Non-pigmented ciliary epithelial cell (primary cell): ENCODE measurements around the gene UACA.
"Not testable (repeated sequence)": the region's sequence is repeated elsewhere in the genome, so short reads cannot be mapped to it uniquely, and the experiment has no call there.

Experiments used
- DNase-seq: peaks from one replicate; pipeline ENCODE4 v3.0.0-alpha.2; 2010; ENCODE audit warnings: low read depth

UACA gene

DNA sequence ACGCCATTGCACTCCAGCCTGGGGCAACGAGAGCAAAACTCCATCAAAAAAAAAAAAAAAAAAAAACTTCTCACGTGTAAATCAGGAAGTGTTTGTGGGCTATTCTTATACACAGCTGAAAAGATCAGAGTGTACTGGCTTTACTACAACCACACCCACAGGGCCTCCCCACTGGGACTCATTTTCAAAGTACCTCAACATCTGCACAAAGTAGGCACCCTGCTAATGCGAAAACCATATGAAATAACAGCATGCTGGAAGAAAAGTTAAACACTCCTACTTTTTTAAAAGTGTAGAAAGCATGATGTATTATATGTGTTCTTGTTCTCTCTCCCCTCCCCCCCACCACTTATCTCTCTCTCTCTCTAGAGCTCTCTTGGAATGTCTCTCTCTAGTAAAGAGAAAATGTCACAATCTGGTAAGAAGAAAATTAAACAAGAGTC is 11.1 kb downstream of the UACA start:
- DNase-seq, result no peak

DNA sequence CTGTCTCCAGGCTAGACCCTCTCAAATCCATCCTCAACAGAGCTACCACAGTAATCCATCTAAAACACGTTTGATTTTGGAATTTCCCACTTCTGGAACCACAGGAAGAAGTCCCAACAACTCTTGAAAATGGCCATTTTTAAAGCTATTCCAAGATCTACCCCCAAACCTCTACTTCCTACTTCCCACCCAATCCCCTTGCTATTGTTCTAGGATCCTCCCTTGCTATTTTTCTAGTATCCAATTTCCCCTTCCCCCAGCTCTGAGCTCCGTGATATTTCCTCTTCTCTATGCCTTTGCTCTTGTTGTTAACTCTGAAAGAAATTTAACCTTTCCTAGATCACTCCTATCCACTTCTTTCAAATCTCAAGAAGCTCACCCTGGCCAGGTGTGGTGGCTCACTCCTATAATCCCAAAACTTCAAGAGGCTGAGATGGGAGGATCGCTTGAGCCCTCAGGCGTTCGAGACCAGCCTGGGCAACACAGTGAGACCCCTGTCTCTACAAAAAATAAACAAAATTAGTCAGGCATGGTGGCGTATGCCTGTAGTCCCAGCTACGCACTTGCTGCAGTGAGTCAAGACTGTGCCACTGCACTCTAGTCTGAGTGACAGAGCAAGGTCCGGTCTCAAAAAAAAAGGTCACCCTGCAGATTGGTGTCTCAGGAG is 13.0 kb downstream of the UACA start:
- DNase-seq, result no peak

DNA sequence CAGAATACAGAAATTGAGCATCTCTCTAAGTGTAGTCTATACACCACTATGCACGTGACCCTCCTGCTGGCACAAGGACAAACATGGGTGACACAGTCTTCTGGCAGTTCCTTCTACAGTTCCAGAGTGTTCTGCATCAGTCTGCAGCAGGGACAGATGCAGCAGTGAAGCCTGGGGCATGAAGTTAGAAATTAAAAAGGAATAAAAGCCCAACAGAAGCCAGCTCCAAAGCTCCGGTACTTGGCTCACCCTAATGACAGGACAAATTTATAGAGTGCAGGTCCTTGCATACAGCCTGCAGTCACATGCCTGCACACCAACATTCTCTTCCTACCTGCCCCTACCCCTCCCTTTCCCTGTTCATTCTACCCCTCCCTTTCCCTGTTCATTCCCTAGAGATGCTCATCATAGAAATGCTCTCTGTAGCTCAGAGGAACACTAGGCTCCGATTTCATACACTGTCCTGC is 15.0 kb downstream of the UACA start:
- DNase-seq, result no peak

DNA sequence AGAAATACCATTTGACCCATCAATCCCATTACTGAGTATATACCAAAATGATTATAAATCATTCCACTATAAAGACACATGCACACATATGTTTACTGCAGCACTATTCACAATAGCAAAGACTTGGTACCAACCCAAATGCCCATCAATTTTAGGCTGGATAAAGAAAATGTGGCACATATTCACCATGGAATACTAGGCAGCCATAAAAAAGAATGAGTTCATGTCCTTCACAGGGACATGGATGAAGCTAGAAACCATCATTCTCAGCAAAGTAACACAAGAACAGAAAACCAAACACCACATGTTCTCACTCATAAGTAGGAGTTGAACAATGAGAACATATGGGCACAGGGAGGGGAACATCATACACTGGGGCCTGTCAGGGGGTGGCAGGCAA is 16.8 kb downstream of the UACA start:
- DNase-seq, result not testable (repeated sequence)

DNA sequence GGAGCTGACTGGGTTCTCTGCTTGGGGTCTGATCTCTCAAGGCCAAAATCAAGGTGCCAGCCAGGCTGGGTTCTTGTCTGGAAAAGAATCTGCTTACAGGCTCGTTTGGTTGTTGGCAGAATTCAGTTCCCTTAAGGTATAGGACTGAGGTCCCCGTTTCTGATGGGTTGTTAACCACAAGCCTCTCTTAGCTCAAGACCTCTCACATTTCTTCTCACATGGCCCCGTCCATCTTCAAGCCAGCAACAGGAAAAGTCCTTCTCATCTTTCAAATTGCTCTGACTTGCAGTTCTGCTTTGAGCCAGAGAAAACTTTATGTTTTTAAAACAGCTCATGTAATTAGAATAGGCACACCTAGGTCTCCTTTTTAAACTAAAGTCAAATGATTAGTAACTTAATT is 20.4 kb downstream of the UACA start:
- DNase-seq, result no peak

DNA sequence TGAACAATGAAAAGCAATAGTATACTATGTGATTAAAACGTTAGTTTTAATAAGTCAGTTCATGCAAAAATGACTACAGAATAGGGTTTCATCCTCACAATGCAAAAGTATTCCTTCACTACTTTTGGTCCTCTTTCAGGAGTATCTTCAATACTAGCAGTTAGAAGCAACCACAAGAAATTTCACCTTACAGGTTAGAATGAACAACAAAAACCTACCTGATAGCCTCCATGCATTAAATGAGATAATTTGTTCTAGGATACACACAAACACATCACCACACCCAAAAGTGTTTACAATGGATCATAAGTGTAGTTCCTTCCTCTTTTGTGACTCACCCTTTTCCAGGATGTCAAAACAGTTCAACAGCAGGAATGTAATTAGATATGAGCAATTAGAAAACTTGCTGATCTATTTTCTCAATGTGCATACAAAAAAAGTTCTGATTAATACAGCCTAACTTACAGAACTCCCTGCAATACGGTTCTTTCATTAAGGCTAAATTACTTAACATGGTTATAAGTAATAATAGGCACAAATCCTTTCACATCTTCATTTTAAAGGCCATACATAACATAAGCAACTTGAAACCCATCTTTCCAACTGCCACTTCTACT is 21.6 kb downstream of the UACA start:
- no peak for DNase-seq

DNA sequence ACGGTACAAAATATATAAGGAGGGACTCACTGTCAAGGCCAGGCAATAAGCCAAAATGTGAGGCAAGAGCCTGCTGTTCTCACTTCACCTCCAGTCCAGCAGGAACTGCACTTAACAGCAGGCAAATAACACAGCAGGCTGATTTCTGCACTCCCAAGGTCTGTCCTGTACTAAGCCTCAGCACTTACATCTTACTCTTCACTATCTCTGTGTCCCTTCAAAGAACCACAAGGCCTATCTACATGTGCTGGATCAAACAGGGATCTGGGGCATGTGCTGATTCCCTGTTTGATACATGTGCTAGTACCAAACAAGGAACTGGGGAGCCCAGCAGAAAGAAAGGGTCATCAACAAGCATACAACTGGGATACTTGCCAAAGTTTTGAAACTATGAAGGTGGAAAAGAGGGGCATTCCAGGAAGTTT is 22.2 kb downstream of the UACA start:
- peak; percentile 58 for DNase-seq

DNA sequence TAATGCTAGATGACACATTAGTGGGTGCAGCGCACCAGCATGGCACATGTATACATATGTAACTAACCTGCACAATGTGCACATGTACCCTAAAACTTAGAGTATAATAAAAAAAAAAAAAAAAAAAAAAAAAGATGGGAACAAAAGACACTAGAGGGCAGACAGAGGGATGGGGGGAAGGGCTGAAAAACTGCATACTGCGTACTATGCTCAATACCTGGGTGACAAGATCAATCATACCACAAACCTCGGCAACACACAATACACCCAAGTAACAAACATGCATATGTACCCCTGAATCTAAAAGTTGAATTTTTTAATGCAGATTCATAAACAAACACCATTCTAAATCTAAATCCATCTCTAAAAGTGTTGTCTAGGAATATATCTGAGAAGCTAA is 28.3 kb downstream of the UACA start:
- not testable (repeated sequence) for DNase-seq

DNA sequence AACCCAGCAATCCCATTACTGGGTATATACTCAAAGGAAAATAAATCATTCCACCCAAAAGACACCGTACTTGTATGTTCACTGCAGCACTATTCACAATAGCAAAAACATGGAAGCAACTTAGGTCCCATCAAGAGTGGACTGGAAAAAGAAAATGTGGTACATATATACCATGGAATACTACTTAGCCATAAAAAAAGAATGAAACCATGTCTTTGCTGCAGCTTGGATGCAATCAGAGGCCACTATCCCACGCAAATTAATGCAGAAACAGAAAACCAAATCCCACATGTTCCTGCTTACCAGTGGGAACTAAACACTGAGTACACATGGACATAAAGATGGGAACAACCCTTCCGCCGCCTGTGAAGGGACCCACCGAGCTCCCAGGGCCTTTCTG is 34.2 kb downstream of the UACA start:
- no peak for DNase-seq

DNA sequence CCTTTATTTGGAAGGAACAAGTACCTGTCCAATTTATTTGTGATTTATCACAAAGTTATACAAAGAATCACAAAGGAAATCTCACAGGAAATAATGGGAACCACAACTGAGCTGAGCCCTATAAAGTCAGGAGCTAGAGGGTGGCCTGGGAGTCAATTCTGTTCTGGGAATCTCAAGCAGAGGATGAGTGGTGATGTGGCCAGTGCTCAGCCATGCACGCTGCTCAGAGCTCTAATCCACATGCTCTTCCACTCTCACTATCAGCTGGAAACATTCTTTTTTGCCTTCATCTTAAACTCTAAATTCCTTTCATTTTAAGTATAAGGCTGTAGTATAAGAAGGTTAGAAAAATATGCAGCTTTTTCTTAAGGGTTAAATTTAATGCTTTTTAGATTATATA is 36.6 kb downstream of the UACA start:
- DNase-seq, result peak; percentile 27

DNA sequence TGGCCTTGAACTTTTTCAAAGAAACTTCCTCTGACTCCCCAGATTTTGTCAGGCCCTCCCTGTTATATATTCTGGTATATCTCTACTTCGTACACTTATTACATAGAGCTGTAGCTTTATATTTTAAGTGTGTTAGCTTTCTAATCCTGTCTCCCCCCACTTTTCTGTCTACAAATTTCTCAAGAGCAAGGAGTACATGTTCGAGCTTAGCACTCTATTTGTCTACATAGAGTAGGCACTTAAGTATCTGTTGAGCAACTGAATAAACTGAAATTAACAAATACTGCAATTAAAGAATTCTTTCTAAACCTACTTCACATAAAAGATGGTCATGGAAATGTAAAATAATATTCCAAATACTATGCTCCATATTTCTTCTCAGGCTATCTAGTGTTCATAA is 39.4 kb downstream of the UACA start:
- no peak for DNase-seq

DNA sequence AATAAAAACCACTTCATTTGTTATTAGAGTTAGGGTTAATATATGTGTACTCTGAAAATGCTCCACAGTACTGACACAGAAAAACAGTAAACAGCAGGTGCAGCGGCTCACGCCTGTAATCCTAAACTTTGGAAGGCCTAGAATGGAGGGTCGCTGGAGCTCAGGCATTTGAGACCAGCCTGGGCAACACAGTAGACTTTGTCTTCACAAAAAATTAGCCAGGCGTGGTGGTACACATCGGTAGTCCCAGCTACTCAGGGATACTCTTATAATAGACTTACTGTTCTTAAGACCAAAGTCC is 40.3 kb downstream of the UACA start:
- no peak for DNase-seq

DNA sequence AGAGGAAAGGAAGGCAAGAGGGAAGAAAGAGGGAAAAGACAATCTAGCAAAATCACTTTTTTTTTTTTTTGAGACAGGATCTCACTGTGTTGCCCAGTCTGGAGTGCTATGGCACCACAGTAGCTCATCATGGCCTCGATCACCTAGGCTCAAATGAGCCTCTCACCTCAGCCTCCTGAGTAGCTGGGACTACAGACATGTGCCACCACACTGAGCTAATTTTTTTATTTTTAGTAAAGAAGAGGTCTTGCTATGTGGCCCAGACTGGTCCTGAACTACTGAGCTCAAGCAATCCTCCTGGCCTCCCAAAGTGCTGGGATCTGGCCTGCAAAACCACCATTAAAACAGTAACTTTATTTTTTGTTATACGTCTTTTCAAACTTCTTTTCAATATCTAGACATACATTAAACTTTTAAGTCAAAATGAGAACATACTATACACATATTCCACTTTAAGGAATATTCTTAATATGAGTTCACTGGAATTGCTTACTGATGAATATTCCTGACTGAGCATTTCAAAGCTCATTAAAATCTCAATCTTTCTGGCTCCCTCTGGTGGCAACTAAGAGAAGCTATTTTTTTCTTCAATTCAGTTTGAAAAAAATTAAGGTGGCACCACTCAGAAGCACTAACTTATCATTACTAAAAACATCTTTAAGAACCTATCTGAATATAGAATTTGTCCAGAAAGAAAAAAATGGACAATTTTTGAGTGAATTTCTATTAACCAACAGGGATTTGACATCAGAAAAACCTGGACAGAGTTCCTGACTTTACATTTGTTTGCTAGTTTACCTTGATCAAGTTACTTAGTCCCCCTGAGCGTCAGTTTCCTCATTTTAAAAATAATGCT is 40.9 kb downstream of the UACA start:
- no peak for DNase-seq

DNA sequence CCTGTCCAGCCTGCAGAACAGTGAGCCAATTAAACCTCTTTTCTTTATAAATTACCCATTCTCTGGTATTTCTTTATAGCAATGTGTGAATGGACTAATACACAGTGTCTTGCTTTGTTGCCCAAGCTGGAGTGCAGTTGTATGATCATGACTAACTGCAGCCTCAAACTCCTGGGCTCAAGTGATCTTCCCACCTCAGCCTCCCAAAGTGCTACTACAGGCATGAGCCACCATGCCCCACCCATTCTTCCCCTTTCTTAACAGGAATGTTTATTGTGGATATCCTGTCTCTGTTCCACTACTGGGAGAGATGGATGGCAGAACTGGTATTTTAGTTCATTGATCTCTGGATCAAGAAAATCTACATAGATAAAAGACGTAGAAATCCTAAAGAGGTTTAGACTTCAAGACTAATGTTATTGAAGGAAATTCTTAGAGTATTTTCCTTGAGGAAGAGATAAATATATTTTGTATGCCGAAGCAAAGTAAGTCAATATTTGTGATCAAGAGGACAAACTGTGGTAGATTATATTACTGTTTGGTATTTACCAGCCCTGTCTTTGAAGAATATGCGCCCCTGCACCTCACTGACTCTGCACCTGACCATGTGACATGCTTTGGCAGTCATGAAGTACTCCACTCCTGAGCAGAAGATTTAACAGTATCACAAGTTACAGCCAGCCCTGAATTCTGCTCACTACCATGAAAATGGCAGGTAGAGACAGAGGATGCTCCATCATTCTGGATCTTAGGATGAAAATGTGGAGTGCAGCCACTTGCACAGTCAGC is 42.9 kb downstream of the UACA start:
- no peak for DNase-seq

DNA sequence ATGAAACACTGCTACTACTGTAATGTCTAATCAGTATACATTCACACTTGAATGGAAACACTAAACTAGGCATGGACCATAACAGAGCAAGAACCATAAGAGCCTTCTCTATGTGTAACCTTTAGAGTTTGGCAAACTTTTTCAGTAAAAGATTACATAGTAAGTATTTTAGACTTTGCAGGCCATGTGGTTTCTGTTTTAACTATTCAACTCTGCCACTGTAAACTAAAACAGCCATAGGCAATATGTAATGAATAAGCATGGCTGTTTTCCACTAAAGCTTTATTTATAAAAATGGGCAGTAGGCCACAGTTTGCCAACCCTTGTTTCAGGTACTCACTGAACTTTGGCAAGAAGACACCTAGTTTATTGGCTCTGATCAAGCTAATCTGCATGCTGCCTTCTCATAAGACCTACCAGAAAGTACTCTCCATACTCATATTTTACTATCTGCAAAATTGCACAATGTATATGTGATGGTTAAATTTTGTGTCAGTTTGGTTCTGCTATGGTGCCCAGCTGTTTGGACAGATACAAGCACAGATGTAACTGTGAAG is 46.0 kb downstream of the UACA start:
- no peak for DNase-seq

DNA sequence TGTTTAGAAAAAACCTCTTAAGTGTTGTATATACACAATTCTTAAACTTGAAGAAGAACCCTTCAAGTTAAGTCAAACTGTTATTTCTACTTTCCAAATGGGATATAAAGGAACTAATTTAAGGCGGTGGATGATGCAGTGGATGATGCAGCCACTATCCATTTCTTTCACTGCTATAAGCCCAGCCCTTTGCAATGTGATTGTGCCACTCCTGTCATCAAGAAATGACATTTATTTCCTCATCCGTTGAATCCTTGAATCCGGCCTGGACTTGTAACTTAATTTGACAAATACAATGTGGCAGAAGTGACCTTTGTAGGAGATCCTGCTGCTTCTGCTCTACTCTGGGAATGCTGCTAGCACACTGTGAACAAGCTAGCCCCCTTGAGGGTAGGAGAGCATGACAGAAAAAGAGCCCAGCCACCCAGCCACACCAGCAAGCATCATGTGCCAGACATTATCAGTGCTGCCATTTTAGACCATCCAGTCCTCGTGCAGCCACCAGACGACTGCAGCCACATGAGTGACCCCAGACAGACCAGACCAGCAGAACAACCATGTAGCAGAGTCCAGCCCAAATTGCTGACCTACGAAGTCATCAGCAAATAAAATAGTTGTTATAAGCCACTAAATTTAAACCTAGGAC is 47.4 kb downstream of the UACA start:
- DNase-seq, result no peak

DNA sequence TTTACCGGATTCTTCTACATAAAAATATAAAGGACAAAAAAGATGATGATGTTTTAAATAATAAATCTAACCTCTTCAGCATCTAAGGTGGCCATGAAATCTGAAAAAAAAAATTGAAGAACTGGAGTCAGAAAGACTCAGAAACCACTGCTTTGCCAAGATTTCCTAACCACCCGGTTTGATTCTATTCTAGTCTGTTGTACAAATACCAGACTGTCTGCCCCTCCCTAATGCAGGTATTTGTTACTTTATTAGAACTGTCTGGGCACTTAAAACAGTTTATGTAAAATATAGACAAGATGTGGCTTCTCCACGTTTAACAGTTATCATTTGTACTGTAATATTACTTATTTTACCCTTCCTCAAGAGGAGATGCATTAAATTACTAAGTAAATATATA is 48.8 kb downstream of the UACA start:
- no peak for DNase-seq

DNA sequence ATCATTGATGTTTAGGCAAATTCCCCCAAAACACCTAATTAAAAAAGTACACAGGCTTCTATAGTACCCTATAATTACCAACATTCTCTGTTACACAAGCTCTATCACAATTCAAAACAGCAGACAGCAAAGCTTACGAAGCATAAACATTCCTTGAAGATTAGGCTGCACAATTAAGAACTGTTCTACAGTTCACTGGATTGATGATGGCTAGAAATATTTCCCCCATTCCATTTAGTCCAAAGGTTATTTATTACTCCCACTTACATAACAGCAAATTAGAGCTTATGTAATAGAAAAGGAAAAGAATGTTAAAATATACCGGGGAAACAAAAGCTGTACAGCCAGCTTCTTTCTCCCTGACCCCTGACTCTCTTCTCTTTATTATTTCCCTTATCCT is 49.3 kb downstream of the UACA start:
- DNase-seq, result no peak

DNA sequence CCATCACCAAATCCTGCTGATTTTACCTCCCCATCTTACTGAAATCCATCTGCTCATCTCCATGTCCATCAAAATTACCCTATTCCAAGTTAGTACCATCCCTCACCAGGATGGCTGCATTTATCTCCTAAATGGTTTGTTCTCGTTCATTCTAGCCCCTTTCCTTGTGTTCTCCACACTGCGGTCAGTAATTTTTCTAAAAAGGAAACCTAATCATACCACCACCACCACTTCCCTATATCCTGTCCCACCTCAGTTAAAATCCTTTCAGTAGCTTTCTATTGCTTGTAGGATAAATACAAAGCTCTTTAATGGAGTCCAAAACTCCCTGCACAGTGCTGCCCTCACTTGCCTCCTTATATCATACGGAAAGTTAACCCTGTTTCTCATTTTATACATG is 51.1 kb downstream of the UACA start:
- DNase-seq, result no peak

DNA sequence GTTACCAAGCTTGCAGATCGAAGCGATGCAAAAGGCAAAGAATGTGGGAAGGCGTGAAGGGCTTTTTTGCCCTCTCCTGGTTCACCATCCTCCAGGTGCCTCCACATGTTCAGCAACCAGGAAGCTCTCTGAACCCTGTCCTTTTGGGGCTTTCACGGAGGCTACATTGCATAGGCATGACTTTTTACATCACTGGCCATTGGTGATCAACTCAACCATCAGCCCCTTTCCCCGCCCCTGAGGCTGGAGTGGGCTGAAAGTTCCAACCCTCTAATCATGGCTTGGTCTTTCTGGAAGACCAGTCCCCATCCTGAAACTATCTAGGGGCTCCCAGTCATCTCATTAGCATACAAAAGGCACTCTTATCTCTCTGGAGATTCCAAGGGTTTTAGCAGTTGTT is 52.6 kb downstream of the UACA start:
- no peak for DNase-seq

DNA sequence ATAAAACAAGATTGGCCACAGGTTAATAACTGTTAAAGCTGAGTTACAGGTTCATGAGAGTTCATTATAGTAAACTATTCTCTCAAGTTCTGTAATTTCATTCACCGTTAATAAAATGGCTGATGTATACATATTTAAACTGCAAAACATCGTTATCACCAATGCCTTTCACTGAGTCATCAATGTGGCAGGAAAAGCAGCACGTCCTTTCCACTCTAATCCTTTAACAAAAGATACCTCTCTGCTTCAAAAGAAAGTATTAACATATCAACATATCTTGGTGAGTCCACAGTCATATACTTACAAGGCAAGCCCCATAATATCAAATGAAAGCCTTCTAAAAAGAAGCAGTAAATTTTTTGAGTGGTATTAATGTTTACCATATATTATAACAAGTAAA is 54.5 kb downstream of the UACA start:
- no peak for DNase-seq
